Right lobe of liver (tissue), 6 donors: ENCODE data around the gene SNU13. TPM values are rescaled to one million over a fixed set of nuclear protein-coding genes. Genes with fewer than 3 reads are reported as not detected.
"Not testable (repeated sequence)": the region's sequence is repeated elsewhere in the genome, so short reads cannot be mapped to it uniquely, and the experiment has no call there.

Experiments used
- ATAC-seq, 4 donors: fragments of 200-7000 bp; cut with Tn5 transposase; one replicate each; pipeline ENCODE4 v1.9.1; 2020; ENCODE audit warnings: mild to moderate bottlenecking in 4 of 4, moderate library complexity in 4 of 4
- DNase-seq, 3 donors: peaks; one replicate each; pipeline ENCODE4 v3.0.0-alpha.2; 2020
- H3K27ac ChIP-seq, 3 donors: fragments of 200-600 bp; one replicate each; pipeline ENCODE4 v1.8.0; 2022
- H3K27me3 ChIP-seq, 2 donors: fragments of 200-600 bp; one replicate each; pipeline ENCODE4 v1.8.0; 2022
- H3K36me3 ChIP-seq, 4 donors: fragments of 200-600 bp; sonication (generic) in 1 of 4; one replicate each; pipeline versions ENCODE4 v1.5.1 to v1.8.0; 2017 to 2022; ENCODE audit warnings: control low read depth in 1 of 4
- H3K4me1 ChIP-seq, 4 donors: fragments of 200-600 bp; sonication (generic) in 1 of 4; one replicate each; pipeline versions ENCODE4 v1.5.1 to v1.8.0; 2017 to 2022; ENCODE audit warnings: control low read depth in 1 of 4
- H3K4me3 ChIP-seq, 3 donors: fragments of 200-600 bp; one replicate each; pipeline ENCODE4 v1.8.0; 2022
- H3K9me3 ChIP-seq, 4 donors: fragments of 200-600 bp; sonication (generic) in 1 of 4; one replicate each; pipeline versions ENCODE4 v1.5.1 to v1.8.0; 2017 to 2022; ENCODE audit warnings: control low read depth in 1 of 4
- CTCF ChIP-seq, 4 donors: fragments of 200-600 bp in 3 of 4; fragments of 450-650 bp in 1 of 4; IDR thresholded peaks; one replicate each; pipeline versions ENCODE4 v1.5.1 to v1.8.0; 2016 to 2022; ENCODE audit warnings: antibody characterized with exemption in 4 of 4, mild to moderate bottlenecking in 2 of 4
- POLR2A ChIP-seq: fragments of 450-650 bp; IDR thresholded peaks from one replicate; pipeline ENCODE4 v1.6.1; 2017; ENCODE audit warnings: antibody characterized with exemption, mild to moderate bottlenecking
- WGBS: methylation state at CpG from one replicate; pipeline ENCODE4 v1.1.6; 2018; ENCODE audit warnings: low coverage, low lambda C conversion rate; ENCODE audit not compliant: insufficient coverage; ENCODE audit errors: missing lambda C conversion rate; 5-methylcytosine and 5-hydroxymethylcytosine counted together
- intact Hi-C, 2 donors: fragments of 100-400 bp; cut with DNase I; formaldehyde crosslinking; loops; one replicate each; pipeline versions ENCODE4 v1.11.2 to v1.14.1; 2022
- total RNA-seq, 6 experiments: library from RNA; depleted of rRNA in 2 of 6; stranded (reverse); fragments of >200 nt in 2 of 6; fragmentation: NEBNext Ultra II Directional in 3 of 6; extraction: Animal tissue kit (Norgen Biotek cat#: 25700) in 3 of 6; gene quantifications; one replicate each; pipeline versions ENCODE4 v1.1.0 to v1.2.4, GENCODE V29; 2016 to 2023
- donor health status: DM: no; HTN: yes; CAD: no.
- donor health status: DM: no; HTN: no; CAD: no.
- donor health status: DM: no; HTN: no; CAD: no.
- donor health status: DM: no; HTN: yes; CAD: no.
- donor health status: DM: no; HTN: yes; CAD: no.

Gene SNU13
- total RNA-seq, 6 experiments from 2014 or later: 43.1 to 65.4 (median 50.1) TPM

- peak in 1 of 3 donors; percentile 23 for DNase-seq
- Histone ChIP-seq H3K36me3 (peaks cover 0 to 8% (median 0%) of the 10 kb centered on the region in 4 donors), H3K27me3 (no peaks in the 10 kb centered on the region), H3K27ac (peak overlapping the region in 1 of 3 donors; percentile 28), H3K4me1 (peaks cover 0 to 6% (median 0%) of the 10 kb centered on the region in 4 donors), H3K4me3 (no peak overlapping the region), H3K9me3 (no peaks in the 10 kb centered on the region)
- 0% methylated on average over 2 of the region's 11 CpGs for WGBS
- intact Hi-C loops: loop anchor here in 1 of 2 donors (5.0 kb wide), 1 partner anchor 236 kb away; no protein-coding TSS in a partner anchor
- ATAC-seq: peak in 3 of 4 donors; percentile 3 to 6 (median 5)
- no peak for TF ChIP-seq CTCF (IDR thresholded peaks at IDR 0.05)
- no peak for TF ChIP-seq POLR2A
Observed at GRCh38 chr22:41696703-41697102, 8.0 kb upstream of the SNU13 start.

- Histone ChIP-seq H3K27ac (no peak overlapping the region), H3K4me3 (no peak overlapping the region), H3K4me1 (peaks cover 0 to 6% (median 0%) of the 10 kb centered on the region in 4 donors), H3K36me3 (peaks cover 0 to 8% (median 0%) of the 10 kb centered on the region in 4 donors), H3K9me3 (no peaks in the 10 kb centered on the region), H3K27me3 (no peaks in the 10 kb centered on the region)
- intact Hi-C loops: loop anchor here in 1 of 2 donors (5.0 kb wide), 1 partner anchor 237 kb away; no protein-coding TSS in a partner anchor
- ATAC-seq: no peak
- TF ChIP-seq CTCF (IDR thresholded peaks at IDR 0.05) (no peak), POLR2A (no peak)
- no peak for DNase-seq
- WGBS: 66% methylated on average over 2 of the region's 2 CpGs
Observed at GRCh38 chr22:41695211-41695610, 6.5 kb upstream of the SNU13 start.

- H3K4me1 ChIP-seq: peaks cover 0 to 12% (median 4%) of the 10 kb centered on the region in 4 donors
- WGBS: no CpG with 5 or more reads among the region's 3 CpGs
- DNase-seq (no peak), ATAC-seq (no peak)
- peaks cover 0 to 8% (median 0%) of the 10 kb centered on the region in 4 donors for H3K36me3 ChIP-seq
- H3K4me3 ChIP-seq: no peak overlapping the region
- TF ChIP-seq POLR2A (no peak), CTCF (IDR thresholded peaks at IDR 0.05) (no peak)
- H3K9me3 ChIP-seq: no peaks in the 10 kb centered on the region
- H3K27ac ChIP-seq: no peak overlapping the region
- intact Hi-C loops: no loop called here
- H3K27me3 ChIP-seq: no peaks in the 10 kb centered on the region
Observed at GRCh38 chr22:41690476-41690875, 1.8 kb upstream of the SNU13 start.

- Histone ChIP-seq H3K36me3 (no peaks in the 10 kb centered on the region), H3K27me3 (no peaks in the 10 kb centered on the region), H3K4me3 (peak overlapping the region; percentile 74 to 78 (median 75)), H3K27ac (peak overlapping the region; percentile 81 to 93 (median 89)), H3K4me1 (peaks cover 0 to 12% (median 4%) of the 10 kb centered on the region in 4 donors), H3K9me3 (no peaks in the 10 kb centered on the region)
- ATAC-seq: peak; percentile 21 to 40 (median 32)
- TF ChIP-seq POLR2A: no peak
- no peak for TF ChIP-seq CTCF (IDR thresholded peaks at IDR 0.05)
- DNase-seq: peak in 1 of 3 donors; percentile 63
- 2% methylated on average over 18 of the region's 20 CpGs for WGBS
- intact Hi-C loops: no loop called here
Observed at GRCh38 chr22:41687901-41688364, 734 bp downstream of the SNU13 start.

- ATAC-seq, H3K27me3 ChIP-seq, DNase-seq, intact Hi-C loops, H3K27ac ChIP-seq, H3K9me3 ChIP-seq, H3K4me3 ChIP-seq, H3K36me3 ChIP-seq: not testable (repeated sequence)
- peaks cover 0 to 12% (median 4%) of the 10 kb centered on the region in 4 donors for H3K4me1 ChIP-seq
- 66% methylated on average over 11 of the region's 11 CpGs for WGBS
Observed at GRCh38 chr22:41686890-41687289, 1.8 kb downstream of the SNU13 start.
